Measurements from ENCODE around the gene RFX4.
"Not testable (repeated sequence)": the region's sequence is repeated elsewhere in the genome, so short reads cannot be mapped to it uniquely, and the experiment has no call there.

RFX4 gene

DNA sequence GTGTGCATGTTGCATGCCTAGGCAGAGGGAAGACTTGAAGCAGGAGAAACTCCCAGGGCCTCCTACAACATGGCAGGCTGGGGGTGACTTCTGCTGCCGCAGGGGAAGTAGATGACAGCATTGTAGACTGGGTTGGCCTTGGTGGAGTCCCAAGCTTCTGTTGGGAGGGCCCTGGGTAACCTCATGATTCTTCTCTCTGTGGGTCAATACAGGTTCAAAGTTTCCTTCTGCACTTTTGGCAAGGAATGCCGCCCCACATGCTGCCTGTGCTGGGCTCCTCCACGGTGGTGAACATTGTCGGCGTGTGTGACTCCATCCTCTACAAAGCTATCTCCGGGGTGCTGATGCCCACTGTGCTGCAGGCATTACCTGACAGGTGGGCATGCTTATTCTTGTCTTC is 113.3 kb downstream of the RFX4 start:
- no peak for DNase-seq

DNA sequence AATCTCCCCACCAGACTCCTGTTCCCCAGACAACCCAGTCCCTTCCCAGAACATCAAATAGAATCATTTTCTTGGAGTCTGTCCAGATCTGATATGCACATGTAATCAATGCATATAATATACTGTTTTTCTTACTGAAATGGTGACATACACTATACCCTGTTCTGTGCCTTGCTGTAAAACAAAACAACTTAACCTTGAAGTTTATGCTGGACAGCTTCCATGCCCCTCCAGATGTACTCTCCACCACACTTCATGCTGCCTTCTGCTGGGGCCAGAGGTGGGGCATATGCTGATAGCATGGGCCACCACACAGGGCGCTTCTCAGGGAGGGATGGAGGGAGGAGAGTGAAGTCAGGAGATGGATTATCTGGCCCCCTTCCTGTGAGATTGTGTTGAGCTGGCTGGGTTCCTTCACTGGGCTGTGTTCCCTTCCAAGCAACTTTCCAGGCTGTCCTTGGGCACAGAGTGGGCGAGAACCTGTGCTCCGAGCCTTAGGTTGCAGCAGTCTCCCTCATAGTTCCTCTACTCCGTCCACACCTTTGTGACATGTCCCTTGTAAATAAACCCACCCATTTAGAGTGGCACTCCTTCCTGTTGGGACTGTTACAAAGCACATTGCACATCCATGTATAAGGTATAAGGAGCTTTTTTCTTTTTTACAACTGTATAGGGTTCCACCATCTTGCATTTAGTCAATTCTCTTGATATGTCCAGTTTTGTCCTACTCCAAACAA is 114.0 kb downstream of the RFX4 start:
- DNase-seq = no peak

DNA sequence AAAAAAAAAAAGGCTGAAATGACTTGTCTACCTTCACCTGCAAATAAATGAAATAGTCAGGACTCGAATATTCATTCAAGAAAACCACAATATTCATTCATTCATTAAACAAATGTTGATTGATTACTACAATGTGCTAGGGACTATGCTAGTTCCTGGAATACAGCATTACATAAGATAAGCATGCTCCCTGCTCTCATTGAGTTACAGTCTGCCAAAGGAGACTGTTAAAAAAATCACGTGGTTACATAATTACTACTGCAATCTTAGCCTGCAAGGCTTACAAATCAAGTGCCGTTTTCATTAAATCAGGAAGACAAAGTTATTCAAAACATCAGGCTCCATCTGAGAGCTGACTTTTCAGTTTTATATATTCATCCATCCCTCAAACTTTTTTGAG is 121.3 kb downstream of the RFX4 start:
- no peak for DNase-seq

DNA sequence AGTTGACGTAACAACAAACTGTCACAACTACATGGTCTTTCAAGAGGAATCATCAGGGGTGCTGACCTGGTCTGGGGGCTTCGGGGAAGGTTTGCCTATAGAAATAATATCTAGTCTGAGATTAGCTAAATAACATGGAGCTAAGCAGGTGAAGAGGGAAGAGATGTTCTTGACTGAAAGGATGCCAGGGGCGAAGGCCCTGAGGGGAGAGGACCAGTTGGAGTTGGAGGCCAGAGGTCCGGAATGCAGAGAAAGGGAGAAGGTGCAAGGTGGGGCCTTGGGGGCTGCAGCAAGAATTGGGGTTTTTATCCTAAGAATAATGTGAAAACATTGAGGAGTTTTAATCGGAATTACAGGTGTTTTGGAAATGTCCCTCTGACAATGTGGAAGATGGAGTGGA is 123.2 kb downstream of the RFX4 start:
- no peak for DNase-seq

DNA sequence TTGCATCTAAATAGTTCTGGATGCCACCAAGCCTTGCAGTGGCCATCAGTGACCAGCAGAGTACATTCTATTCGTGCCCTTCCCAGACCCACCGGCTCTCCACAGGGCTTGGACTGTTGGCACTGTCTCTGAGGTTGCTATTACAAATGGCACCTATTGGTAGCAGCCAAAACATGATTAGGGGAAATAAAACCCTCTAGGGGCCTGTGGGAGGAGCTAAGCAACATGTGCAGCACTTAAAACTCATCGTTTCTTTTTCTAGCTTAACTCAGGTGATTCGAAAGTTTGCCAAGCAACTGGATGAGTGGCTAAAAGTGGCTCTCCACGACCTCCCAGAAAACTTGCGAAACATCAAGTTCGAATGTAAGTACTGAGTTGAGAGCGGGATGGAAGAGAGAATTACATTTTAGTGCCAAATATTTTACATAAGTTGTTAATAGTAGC is 126.3 kb downstream of the RFX4 start:
- DNase-seq = no peak

DNA sequence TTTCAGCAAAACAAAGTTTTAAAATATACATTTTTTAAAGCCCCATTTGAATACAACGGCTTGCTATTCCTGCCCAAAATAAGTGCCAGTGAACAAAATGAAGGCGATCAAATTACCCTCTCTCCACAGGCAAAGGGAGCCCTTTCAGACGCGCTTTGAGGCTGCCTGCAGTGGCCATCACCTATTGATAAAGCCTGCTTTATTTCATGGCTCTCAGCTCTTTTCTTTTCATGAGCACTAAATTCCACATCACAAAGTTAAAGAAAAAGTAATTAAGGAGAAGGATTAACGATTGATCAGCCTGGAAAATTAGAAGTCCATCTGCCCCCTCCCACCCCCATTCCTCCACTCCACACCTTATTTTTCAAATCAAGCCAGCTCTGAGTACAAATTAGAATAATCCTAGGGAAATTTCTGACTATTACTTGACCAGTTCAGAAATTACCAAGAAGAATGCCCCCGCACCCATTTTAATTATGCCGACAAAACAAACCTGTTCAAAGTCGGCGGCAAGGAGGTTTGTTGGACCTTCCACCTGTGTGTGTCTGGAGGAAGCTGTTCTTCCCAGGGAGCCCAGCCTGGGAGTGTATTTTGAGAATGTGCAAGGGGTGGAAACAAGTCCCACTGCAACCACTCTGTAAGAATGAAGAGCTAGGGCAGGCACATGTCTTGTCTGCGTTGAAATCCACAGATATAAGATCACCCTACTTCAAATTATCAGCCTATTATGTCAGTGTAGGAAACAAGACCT is 127.5 kb downstream of the RFX4 start:
- DNase-seq = no peak

DNA sequence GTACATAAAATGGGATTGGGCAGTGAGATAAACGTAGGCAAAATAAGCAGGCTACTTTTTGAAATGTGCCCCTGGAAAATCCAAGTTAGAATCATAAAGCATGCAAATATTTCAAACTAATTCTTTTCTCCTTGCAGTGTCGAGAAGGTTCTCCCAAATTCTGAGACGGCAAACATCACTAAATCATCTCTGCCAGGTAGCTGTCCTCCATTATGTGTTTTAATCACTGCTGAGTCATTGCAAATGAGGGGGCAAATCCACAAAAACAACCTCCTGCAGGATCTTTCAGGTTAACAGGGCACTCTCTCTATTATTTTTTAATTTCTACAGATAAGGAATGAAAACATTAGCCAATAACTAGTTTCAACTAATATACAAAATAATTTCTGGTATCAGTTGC is 128.5 kb downstream of the RFX4 start:
- no peak for DNase-seq

DNA sequence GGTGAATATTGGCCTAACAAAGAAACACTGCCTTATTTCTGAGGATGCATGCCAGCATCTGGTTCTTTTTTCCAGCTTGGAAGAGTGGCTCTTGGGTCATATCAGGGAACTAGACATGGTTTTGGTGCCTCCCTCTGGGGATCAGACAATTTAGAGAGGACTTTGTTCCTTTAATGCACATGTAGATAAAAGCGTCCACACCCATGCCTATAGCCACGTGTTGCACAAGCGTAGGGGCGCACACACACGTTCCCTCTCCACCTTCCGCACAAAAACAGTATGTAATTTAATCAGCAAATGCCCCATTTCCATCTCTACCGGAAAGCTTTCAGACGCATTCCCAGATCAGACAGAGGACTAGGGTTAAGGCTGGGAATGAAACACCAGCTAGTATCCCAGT is 130.0 kb downstream of the RFX4 start:
- no peak for DNase-seq

DNA sequence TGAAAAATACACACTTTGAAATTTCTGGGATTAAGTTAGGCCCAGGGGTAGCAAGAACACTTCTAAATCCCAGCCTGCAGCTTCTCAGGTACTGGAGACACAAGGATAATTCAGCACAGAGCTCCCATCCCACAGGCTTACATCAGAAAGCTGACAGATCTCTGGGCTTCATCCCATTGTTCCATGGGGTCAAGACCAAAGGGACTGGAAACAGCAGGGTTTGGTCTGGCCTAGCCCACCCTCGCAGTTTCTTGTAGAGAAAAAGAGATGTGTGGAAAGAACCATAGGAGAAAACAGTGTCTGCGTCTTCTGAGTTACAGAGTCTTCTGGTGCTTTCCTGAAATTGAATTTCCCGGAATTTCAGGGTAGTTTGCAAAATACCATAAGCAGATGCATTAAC is 132.1 kb downstream of the RFX4 start:
- DNase-seq = no peak

DNA sequence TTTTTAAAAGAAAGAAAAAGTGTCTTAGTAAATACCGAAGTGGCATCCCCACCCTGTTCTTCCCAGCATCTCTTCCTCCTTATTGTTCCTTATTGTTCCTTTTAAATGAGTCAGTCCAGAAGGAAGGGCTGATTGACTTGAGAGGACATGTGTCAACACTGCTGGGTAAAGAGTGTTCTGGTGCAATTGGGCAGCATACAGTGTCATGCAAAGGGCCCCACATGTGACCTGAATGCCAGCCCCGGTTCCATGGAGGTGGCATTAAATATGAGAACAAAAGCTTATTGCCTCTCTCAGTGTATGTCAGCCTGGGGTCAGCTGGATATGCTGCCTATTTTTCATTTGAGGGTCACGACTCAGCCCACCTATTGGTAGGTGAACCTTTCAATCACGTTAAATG is 132.8 kb downstream of the RFX4 start:
- DNase-seq = no peak

DNA sequence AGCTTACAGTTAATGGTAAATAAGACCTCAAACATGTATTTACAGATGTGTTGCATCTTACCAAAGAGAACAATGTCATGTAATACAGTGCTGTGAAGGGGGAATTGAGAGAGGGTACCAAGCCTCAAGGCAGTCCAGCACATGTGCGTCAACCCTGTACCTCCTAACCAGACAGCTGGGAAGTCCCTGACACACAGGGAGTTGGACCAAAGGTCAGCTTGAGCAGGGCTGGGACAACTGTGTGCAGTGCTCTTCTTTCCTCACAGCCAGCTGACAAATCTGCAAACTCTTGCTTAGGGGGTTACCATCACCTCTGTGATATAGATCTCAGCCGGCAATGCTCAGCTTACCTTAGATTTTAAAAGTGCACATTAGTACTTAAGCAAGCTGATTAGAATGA is 134.9 kb downstream of the RFX4 start:
- no peak for DNase-seq

DNA sequence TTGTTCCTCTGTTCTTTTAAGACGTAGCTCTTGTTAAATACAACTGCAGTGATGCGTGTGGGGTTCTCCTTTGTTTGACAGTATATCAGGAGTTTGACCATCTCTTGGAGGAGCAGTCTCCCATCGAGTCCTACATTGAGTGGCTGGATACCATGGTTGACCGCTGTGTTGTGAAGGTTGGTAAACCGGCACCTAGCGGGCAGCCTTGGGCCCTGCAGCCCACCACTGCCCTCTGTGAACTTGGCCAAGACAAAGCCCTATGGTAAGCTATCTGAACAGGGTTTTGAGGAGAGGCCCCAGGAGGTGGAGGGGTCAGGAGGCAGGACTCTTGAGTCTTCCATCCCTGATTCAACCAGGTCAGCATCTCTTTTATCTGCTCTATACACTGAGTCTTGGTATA is 137.1 kb downstream of the RFX4 start:
- DNase-seq = no peak

DNA sequence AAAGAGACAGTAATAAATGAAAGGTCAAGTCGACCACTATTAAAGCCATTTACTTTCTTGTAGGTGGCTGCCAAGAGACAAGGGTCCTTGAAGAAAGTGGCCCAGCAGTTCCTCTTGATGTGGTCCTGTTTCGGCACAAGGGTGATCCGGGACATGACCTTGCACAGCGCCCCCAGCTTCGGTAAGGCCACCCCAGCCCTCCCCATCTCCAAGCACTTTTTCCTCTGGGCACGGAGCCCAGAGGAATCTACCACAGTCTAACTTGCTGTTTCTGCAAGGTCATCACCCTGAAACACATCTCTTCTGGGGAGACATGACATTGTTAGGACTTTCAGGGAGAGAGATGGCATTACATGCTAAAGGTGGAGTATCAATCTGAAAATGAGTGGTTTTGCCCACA is 137.9 kb downstream of the RFX4 start:
- no peak for DNase-seq

DNA sequence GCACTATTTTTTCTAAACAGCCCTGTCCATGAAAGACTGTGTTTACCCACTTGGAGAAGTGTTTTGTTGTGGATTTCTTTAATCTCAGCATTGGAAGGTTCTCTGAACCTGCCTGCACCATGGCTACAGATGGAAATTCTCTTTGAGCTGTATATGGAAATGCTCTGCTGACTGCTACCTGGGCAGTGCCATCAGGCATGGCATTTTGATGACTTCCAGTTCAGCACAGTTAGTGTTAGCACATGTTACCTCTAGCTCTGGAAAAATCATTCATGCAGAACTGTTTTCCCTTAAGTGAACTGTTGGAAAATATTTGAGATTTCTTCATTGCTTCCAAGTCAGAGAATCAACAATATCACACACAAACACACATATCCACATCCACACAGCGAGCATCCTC is 139.1 kb downstream of the RFX4 start:
- DNase-seq = no peak

DNA sequence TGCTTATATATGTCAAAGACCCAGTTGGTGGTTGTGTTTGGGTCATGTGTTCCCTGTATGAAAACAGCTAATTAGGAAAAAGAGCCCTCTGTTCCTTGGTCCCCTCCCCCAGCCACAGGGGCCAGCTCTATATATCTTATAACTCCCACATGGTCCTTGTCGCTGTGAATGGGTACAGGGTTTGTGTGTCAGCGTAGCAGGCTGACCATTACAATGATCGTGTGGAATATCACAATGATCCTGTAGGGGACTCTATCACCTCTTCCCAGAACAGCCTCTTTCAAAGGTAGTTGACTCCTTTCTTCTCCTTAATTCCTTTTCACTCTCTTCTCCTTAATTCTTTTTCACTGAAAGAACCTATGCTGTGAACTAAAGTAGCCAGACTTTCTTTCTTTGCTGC is 140.0 kb downstream of the RFX4 start:
- DNase-seq = no peak

DNA sequence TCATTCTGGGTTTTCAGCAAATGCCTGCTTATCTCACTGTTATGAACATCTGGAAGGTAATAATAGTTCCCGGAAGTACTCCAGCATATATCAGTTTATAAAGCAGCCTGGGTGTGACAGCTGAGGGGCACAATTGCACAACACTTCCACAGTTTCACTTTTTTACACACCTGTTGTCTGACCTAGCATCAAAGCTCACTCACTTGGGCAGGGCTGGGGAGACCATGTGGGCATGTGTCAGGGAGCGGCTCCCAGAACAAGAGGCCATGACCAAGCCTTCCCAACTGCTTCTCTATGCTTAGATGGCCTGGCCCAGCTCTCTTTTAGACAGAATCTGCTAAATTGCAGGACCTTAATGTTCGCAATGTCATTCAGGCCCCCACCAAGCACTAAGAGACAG is 140.6 kb downstream of the RFX4 start:
- DNase-seq = no peak

DNA sequence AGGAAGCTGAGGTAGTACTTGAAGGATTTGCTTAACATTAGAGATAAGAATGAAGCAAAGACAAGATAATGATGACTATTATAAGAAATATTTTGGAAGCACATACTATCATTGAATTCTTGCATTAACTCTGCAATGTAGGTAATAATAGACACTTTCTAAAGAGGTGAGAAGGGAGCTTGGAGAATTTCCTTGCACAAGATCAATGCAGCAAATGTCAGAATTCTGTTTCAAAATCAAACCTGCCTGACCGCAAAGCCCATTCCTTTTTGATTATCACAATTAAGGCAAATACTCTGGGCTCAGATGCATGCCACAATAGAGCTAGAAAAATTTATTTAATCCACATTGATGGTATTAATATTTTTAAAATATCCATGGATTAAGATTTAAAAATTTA is 141.3 kb downstream of the RFX4 start:
- no peak for DNase-seq

DNA sequence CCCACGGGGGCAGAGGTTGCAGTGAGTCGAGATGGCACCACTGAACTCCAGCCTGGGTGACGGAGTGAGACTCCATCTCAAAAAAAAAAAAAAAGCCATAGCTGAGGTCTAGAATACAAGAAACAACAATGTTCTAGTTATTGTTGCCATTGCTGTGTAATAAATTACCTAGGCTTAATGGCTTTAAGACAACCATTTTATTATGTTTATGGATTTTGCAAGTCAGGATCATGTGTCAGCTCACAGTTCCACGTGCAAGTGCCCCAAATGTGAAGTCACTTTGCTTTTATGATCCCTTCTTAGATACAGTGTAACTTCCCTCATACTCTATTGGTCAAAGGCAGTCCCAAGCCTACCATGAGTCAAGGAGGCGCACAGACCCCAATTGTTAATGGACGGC is 142.1 kb downstream of the RFX4 start:
- DNase-seq = no peak

DNA sequence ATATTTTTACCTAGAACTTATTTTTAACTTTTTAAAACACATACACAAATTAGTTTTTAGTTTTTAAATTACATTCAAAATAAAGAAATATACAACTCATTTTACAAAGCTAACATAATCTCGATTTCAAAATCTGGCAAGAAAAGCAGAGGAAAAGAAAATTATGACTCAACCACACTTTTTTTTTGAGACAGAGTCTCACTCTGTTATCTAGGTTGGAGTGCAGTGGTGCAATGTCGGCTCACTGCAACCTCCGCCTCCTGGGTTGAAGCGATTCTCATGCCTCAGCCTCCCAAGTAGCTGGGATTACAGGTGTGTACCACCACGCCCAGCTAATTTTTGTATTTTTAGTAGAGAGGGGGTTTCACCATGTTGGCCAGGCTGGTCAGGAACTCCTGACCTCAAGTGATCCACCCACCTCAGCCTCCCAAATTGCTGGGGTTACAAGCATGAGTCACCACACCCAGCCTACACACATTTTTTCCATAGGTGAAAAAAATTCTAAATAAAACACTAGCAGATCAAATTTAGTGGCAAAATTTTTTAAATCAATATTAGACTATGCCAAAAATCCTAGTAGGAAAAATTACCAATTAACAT is 143.9 kb downstream of the RFX4 start:
- not testable (repeated sequence) for DNase-seq

DNA sequence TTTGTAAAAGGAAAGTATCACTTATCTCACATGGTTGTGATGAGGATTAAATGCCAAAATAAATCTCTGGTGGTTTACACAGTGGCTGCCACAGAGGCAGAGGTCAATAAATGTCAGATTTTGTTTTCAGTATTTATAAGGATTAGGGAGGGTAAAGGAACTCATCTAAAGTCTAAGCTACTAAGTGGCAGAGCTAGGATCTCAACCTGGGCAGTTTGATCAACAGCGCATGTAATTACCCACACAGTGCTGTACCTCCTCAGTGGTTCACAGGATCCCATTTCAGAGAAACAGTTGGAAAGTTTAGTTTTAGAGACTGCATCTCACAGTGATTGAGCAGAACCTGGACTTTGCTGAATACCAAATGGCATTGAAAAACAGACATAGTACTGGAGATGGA is 146.8 kb downstream of the RFX4 start:
- no peak for DNase-seq

DNA sequence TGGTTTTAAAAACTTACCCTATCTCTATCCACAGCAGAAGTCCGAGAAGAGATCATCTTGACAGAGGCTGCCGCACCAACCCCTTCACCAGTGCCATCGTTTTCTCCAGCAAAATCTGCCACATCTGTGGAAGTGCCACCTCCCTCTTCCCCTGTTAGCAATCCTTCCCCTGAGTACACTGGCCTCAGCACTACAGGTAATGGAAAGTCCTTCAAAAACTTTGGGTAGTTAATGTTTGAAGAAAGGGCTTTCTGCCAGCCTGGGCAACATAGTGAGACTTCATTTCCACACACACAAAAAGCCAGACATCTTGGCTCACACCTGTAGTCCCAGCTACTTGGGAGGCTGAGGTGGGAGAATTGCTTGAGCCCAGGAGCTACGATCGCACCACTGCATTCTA is 150.1 kb downstream of the RFX4 start:
- DNase-seq = no peak

DNA sequence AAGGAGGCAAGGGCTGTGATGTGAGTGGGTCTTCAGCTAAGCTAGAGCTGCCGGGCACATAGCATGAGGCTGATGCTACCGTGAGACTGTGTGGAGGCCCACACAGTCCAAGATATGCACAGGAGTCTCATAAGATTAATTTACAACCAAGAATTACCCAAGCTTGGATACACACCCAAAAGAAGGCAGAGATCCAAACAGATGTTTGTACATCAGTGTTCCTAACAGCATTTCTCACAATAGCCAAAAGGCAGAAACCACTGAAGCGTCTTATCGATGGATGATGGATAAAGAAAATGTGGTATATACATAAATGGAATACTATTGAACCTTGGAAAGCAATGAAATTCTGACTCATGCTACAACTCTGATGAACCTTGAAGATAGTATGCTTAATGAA is 150.9 kb downstream of the RFX4 start:
- no peak for DNase-seq

DNA sequence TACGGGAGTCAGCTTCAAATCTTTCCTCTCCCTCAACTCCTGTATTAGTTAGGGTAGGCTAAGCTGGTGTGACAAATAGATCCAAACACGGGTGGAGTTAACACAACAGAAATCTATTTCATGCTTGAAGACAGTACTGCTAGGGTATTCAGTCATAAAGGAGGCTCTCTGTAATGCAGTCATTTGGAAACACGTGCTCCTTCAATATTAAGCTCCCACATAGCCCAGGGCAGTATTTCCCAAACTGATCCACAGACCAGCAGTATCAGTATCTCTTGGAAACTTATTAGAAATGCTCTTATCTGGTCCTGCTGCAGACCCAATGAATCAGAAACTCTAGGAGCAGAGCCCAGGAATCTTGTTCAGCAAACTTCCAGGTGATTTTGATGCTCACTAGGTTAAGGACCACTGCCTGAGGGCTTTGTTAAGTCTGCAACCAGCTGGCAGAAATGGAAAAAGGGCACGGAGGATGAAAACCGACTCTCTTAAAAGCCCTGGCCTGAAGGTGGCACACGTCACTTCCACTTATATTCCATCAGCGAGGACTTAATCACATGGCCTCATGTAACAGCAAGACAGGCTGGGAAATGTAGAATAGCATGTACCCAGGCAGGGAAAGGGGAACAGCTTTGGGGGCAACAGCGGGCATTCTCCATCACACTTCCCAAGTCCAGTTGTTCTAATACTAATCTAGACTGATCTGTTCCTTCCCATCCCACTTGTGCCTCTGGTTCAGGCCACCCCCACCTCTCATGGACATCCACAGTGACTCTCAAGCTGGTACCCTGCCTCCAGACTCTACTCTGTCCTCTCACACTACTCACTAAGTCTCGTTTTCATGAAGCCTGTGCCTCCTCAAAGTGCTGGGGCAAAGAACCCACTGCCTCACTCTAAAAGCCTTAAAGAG is 153.5 kb downstream of the RFX4 start:
- no peak for DNase-seq

Data from NCI-H1092 (cell line).